WTC11 (cell line): Measurements from ENCODE around the gene MTRF1.

ENCODE experiments used
- ATF2 ChIP-seq: sonication (generic); formaldehyde crosslinking; IDR thresholded peaks from 2 replicates; pipeline ENCODE4 v1.8.1; 2022; ENCODE audit warnings: low read depth, missing genetic modification reagents, borderline replicate concordance
- CBFB ChIP-seq: sonication (generic); formaldehyde crosslinking; IDR thresholded peaks from 2 replicates; pipeline ENCODE4 v1.8.1; 2022; ENCODE audit warnings: mild to moderate bottlenecking, low read depth, missing genetic modification reagents
- CTCF ChIP-seq: fragments of 200-600 bp; IDR thresholded peaks from 2 replicates; pipeline ENCODE4 v1.8.0; 2022; ENCODE audit warnings: antibody characterized with exemption
- E2F1 ChIP-seq: sonication (generic); formaldehyde crosslinking; IDR thresholded peaks from 2 replicates; pipeline ENCODE4 v1.8.0; 2022; ENCODE audit warnings: mild to moderate bottlenecking, missing genetic modification reagents
- HMGA2 ChIP-seq: fragments of 250-450 bp; sonication (Bioruptor Pico); IDR thresholded peaks from 2 replicates; pipeline ENCODE4 v1.4.0; 2021; ENCODE audit warnings: mild to moderate bottlenecking, moderate library complexity
- IRF1 ChIP-seq: sonication (generic); formaldehyde crosslinking; IDR thresholded peaks from 2 replicates; pipeline ENCODE4 v1.8.0; 2023; ENCODE audit warnings: missing genetic modification reagents
- MAX ChIP-seq: sonication (generic); formaldehyde crosslinking; IDR thresholded peaks from 2 replicates; pipeline ENCODE4 v1.8.0; 2022; ENCODE audit warnings: mild to moderate bottlenecking, missing genetic modification reagents
- TCF7 ChIP-seq: sonication (generic); formaldehyde crosslinking; IDR thresholded peaks from 2 replicates; pipeline ENCODE4 v1.8.0; 2022; ENCODE audit warnings: mild to moderate bottlenecking, low read depth, missing genetic modification reagents, moderate library complexity

- TF ChIP-seq HMGA2 (no peak), IRF1 (no peak), TCF7 (CRISPR knock-in tag) (0 out of 2 replicates have a peak, but pooled peaks have one; percentile 43), MAX (peak; percentile 95), CTCF (no peak), CBFB (CRISPR knock-in tag) (0 out of 2 replicates have a peak, but pooled peaks have one; percentile 48), E2F1 (CRISPR knock-in tag) (no peak; the same call in 1 of the 2 replicates), ATF2 (CRISPR knock-in tag) (no peak)
Observed at GRCh38 chr13:41193919-41194824, 69.2 kb downstream of the MTRF1 start, which contains the start of gene KBTBD7.
